ENCODE measurements around the gene TTC31. TPM values are rescaled to one million over a fixed set of nuclear protein-coding genes. Genes with fewer than 3 reads are reported as not detected.

TTC31 gene
- total RNA-seq, 1 experiment from 2014 or later = 20.4 TPM

Other genes with a start within 250 kb of the TTC31 start
- gene SLC4A5, start 139.7 kb upstream of the TTC31 start, total RNA-seq (2014; rRNA removed; shearing (Covaris generic)) = 0.90 and 1.1 TPM in 2 replicates
- gene DCTN1, start 102.8 kb upstream of the TTC31 start, total RNA-seq (2014; rRNA removed; shearing (Covaris generic)) = 100 and 105 TPM in 2 replicates
- gene C2orf81, start 61.5 kb upstream of the TTC31 start, total RNA-seq (2014; rRNA removed; shearing (Covaris generic)) = 0.83 and 1.6 TPM in 2 replicates
- gene WDR54, start 61.4 kb upstream of the TTC31 start, total RNA-seq (2014; rRNA removed; shearing (Covaris generic)) = 38.0 and 55.5 TPM in 2 replicates
- gene RTKN, start 41.1 kb upstream of the TTC31 start, total RNA-seq (2014; rRNA removed; shearing (Covaris generic)) = 93.4 and 107 TPM in 2 replicates
- 9.6 and 11.3 TPM in 2 replicates for gene INO80B, start 28.0 kb upstream of the TTC31 start, total RNA-seq (2014; rRNA removed; shearing (Covaris generic))
- gene WBP1, start 24.6 kb upstream of the TTC31 start, total RNA-seq (2014; rRNA removed; shearing (Covaris generic)) = 81.0 and 88.9 TPM in 2 replicates
- 91.2 and 98.8 TPM in 2 replicates for gene MOGS, start 17.7 kb upstream of the TTC31 start, total RNA-seq (2014; rRNA removed; shearing (Covaris generic))
- 25.9 and 34.1 TPM in 2 replicates for gene MRPL53, start 10.4 kb upstream of the TTC31 start, total RNA-seq (2014; rRNA removed; shearing (Covaris generic))
- gene CCDC142, start 83 bp upstream of the TTC31 start, total RNA-seq (2014; rRNA removed; shearing (Covaris generic)) = 9.8 and 12.0 TPM in 2 replicates
- gene LBX2, start 16.5 kb downstream of the TTC31 start, total RNA-seq (2014; rRNA removed; shearing (Covaris generic)) = 0.11 and 0.17 TPM in 2 replicates
- gene PCGF1, start 24.6 kb downstream of the TTC31 start, total RNA-seq (2014; rRNA removed; shearing (Covaris generic)) = 12.4 and 15.1 TPM in 2 replicates
- gene TLX2, start 31.4 kb downstream of the TTC31 start, total RNA-seq (2014; rRNA removed; shearing (Covaris generic)) = not detected in 2 replicates
- 0.10 and 0.78 TPM in 2 replicates for gene DQX1, start 43.1 kb downstream of the TTC31 start, total RNA-seq (2014; rRNA removed; shearing (Covaris generic))
- gene AUP1, start 46.6 kb downstream of the TTC31 start, total RNA-seq (2014; rRNA removed; shearing (Covaris generic)) = 99.5 and 105 TPM in 2 replicates
- 27.0 and 39.6 TPM in 2 replicates for gene HTRA2, start 46.9 kb downstream of the TTC31 start, total RNA-seq (2014; rRNA removed; shearing (Covaris generic))
- gene LOXL3, start 70.9 kb downstream of the TTC31 start, total RNA-seq (2014; rRNA removed; shearing (Covaris generic)) = 6.6 and 7.7 TPM in 2 replicates
- gene DOK1, start 71.6 kb downstream of the TTC31 start, total RNA-seq (2014; rRNA removed; shearing (Covaris generic)) = 4.9 and 6.9 TPM in 2 replicates
- gene M1AP, start 165.2 kb downstream of the TTC31 start, total RNA-seq (2014; rRNA removed; shearing (Covaris generic)) = 3.9 and 4.8 TPM in 2 replicates
- gene SEMA4F, start 171.2 kb downstream of the TTC31 start, total RNA-seq (2014; rRNA removed; shearing (Covaris generic)) = 1.1 and 1.3 TPM in 2 replicates

Data from H7 (cell line).